22Rv1 (cell line): ENCODE measurements around the gene MAPK11.

Source experiments
- ZFX ChIP-seq: fragments of 450-650 bp; IDR thresholded peaks from 2 replicates; pipeline ENCODE4 v1.6.1; 2017; ENCODE audit warnings: antibody characterized with exemption, borderline replicate concordance
- TF ChIP-seq, protein P1 (sequence below): fragments of 450-650 bp; IDR thresholded peaks from 2 replicates; pipeline ENCODE4 v1.5.1; 2017; ENCODE audit warnings: mild to moderate bottlenecking

DNA sequence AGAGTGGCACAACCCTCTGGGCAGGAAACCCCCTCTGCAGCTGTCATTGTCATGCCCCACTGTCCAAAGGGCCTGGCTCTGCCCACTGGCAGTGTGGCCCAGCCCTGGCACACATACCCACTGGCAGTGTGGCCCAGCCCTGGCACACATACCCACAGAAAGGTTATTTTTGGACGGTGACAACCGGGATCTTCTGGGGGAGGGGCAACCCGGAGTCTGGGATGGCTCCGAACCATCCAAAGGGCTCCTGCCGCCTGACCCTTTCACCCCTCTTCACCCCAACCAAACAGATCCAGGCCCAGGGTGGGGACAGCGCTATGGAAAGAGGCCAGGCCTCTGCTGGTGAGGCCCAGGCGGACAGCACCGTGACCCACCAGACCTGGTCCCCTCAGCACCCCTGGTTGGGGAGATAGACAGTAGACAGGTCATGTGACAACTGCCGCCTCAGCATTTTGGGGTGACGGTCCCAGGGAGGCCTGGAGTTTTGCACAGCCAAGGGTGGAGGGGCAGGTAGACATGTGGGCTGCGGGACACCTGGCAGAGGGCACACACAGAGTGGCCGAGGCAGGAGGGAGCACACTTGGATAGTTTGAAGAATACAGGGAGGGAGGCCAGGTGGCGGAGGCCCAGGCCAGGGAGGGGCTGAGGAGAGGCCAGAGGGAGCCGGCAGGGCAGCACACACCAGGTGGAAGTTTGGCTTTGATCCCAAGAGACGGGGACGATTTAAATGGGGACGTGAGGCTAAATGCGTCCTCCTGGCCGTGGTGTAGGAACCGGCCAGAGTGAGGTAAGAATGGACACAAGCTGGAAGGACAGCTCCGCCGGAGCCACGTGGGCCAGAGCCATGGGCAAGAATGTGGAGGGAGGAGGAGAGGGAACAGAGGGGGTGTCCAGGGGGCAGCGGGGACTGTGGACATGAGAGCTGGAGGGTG, 11.6 kb downstream of the MAPK11 start:
- TF ChIP-seq, protein P1, sequence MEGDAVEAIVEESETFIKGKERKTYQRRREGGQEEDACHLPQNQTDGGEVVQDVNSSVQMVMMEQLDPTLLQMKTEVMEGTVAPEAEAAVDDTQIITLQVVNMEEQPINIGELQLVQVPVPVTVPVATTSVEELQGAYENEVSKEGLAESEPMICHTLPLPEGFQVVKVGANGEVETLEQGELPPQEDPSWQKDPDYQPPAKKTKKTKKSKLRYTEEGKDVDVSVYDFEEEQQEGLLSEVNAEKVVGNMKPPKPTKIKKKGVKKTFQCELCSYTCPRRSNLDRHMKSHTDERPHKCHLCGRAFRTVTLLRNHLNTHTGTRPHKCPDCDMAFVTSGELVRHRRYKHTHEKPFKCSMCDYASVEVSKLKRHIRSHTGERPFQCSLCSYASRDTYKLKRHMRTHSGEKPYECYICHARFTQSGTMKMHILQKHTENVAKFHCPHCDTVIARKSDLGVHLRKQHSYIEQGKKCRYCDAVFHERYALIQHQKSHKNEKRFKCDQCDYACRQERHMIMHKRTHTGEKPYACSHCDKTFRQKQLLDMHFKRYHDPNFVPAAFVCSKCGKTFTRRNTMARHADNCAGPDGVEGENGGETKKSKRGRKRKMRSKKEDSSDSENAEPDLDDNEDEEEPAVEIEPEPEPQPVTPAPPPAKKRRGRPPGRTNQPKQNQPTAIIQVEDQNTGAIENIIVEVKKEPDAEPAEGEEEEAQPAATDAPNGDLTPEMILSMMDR: no peak
- TF ChIP-seq ZFX: no peak
